HG03432 (cell line): ENCODE data around the gene ARL1.
"Not testable (repeated sequence)": the region's sequence is repeated elsewhere in the genome, so short reads cannot be mapped to it uniquely, and the experiment has no call there.

Experiments used
- ATAC-seq: cut with Tn5 transposase; IDR thresholded peaks from one replicate; pipeline ENCODE4 v1.9.1; 2021; ENCODE audit warnings: mild to moderate bottlenecking, moderate library complexity; ENCODE audit not compliant: unreplicated experiment

ARL1 gene

GRCh38 chr12:101407436-101408345 is at the start of gene ARL1:
TSS of gene ARL1 (minus strand) at chr12:101407772. CDS start at chr12:101407645, 127 bp downstream.
- peak; percentile 88 for ATAC-seq

GRCh38 chr12:101455685-101456084 is 48.1 kb upstream of the ARL1 start:
- no peak for ATAC-seq

DNA sequence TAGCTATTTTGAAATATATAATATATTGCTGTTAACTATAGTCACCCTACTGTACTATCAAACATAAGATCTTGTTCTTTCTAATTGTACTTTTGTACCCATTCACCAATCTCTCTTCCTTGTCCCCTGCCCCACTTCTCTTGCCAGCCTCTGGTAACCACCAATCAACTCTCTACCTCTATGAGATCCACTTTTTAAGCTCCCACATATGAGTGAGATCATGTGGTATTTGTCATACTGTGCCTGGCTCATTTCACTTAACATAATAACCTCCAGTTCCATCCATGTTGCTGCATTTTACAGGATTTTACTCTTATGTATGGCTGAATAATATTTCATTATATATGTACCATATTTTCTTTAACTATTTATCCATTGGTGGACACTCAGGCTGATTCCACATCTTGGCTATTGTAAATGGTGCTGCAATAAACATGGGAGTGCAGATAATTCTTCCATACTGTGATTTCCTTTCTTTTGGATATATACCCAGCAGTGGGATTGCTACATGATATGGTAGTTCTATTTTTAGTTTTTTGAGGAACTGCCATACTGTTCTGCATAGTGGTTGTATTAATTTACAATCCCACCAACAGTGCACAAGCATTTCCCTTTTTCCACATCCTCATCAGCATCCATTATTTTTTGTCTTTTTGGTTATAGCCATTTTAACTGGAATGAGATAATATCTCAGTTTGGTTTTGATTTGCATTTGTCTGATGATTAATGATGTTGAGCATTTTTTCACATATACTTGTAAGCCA is 34.1 kb upstream of the ARL1 start:
- ATAC-seq, result no peak

DNA sequence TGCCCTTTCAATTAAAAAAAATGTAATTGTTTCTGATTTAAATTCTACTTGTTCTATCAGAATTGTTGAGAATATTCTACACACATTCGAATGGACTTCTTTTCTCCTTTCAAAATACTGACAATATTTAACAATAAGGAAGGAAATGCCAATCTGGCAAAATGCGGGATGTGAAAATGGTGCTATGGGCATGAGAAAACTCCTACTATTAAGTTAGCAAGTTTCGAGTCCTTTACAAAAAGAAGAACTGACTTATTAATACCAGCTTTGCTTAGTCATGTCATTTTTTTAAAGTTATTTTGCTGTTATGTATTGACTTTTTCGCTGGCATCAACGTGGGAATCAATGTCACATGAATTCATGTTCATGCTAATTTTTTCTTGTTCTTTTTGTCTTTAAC is 31.7 kb upstream of the ARL1 start:
- no peak for ATAC-seq

GRCh38 chr12:101436136-101436535 is 28.6 kb upstream of the ARL1 start:
- no peak for ATAC-seq

GRCh38 chr12:101430456-101430855 is 22.9 kb upstream of the ARL1 start:
- no peak for ATAC-seq

DNA sequence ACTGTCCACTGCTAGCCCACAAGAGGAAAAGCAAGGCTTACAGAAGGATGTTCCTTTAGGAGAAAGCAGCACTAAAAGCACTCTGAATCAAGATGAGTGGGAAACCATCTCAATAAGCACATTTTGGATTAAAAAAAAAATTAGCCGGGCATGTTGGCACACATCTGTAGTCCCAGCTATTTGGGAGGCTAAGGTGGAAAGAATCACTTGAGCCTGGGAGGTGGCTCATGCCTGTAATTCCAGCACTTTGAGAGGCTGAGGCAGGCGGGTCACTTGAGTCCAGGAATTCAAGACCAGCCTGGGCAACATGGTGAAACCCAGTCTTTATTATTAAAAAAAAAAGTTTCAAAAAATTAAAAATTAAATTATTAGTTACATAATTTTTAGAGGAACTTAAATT is 17.0 kb upstream of the ARL1 start:
- no peak for ATAC-seq

DNA sequence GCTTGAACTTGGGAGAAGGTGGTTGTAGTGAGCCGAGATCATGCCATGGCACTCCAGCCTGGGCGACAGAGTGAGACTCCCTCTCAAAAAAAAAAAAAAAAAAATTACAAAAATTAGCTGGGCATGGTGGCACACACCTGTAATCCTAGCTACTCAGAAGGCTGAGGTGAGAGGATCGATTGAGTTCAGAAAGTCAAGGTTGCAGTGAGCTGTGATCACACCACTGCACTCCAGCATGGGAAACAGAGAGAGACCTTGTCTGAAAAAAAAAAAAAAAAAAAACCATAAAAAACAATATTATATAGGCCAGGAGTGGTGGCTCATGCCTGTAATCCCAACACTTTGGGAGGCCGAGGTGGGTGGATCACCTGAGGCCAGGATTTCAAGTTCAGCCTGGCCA is 14.5 kb upstream of the ARL1 start:
- ATAC-seq, result not testable (repeated sequence)

GRCh38 chr12:101415228-101415627 is 7.7 kb upstream of the ARL1 start:
- no peak for ATAC-seq

GRCh38 chr12:101414533-101415119 is 7.1 kb upstream of the ARL1 start:
- ATAC-seq, result peak; percentile 39

DNA sequence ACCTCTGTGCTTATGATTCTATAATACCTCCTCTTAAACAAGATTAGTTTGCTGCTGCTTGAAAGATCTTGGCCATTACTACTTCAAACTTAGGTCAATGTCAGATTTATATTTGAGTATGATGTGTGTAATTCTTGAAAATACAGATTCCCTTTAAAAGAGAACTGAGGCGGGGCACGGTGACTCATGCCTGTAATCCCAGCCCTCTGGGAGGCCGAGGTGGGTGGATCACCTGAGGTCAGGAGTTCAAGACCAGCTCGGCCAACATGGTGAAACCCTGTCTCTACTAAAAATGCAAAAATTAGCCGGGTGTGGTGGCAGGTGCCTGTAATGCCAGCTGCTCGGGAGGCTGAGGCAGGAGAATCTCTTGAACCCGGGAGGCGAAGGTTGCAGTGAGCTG is 2.6 kb upstream of the ARL1 start:
- not testable (repeated sequence) for ATAC-seq

DNA sequence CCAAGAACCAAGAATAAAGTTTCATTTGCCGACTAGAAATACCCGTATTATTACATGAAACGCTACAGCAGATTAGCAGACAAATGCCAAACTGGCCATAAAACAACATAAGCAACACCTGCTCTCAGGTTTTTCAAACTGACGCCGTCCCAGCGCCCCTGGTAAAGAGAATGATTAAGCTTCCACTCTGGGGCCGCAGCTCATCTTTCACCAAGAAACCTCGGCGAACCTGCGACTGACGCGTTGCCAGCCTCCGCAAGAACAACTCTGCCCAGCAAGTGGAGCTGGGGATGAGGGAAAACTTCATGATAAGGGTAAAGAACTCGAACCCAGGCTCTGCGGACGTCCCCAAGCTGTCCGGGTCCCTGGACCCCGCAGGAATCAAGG is 530 bp downstream of the ARL1 start:
- ATAC-seq, result peak; percentile 22

GRCh38 chr12:101391181-101391580 is 16.4 kb downstream of the ARL1 start:
- not testable (repeated sequence) for ATAC-seq

DNA sequence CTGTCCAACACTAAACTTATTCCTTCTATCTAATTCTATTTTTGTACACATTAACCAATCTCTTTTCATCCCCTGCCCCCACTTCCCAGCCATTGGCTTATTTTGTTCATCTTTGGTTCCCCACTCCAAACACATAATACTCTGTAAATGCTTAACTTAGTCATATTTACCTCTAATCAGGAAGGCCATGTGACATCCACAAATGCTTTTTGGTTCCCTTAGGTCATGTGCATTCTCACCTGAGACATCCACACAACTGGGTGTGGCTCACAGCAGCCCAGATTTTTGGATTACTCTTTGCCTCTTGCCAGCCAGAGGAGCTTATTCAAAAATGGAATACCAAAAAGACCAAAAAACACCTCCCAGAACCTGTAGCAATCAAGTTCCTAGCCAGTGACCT is 28.4 kb downstream of the ARL1 start:
- ATAC-seq, result no peak

GRCh38 chr12:101375573-101375972 is 32.0 kb downstream of the ARL1 start:
- no peak for ATAC-seq

DNA sequence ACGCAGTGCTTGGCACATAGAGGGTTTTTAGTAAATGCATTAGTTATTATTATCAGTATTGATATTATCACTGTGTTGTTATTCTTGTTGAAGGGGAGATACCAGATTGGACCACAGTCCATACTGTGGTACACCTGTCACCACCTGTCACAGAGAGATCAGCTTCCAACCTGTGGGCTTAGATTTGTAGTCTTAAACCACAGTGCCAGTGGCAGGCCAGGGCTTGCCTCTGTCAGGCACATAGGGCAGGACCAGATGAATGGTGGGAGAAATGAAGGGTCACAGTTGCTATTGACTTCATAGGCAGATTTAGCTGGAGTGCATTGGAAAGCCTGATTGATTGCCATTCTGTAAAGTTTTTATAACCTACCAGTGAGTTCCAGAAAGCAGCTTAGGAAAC is 35.1 kb downstream of the ARL1 start:
- ATAC-seq, result no peak

DNA sequence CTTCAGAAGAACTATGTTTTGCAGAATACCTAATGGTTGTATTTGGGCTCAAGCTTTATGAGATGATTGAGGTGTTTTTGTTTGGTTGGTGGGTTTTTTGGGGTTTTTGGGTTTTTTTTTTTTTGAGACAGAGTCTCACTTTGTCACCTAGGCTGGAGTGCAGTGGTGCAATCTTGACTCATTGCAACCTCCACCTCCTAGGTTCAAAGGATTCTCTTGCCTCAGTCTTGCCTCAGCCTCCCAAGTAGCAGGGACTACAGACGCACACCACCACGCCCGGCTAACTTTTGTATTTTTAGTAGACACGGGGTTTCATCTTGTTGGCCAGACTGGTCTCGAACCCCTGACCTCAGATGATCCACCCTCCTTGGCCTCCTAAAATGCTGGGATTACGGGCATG is 39.6 kb downstream of the ARL1 start:
- ATAC-seq, result no peak

GRCh38 chr12:101361455-101361854 is 46.1 kb downstream of the ARL1 start:
- ATAC-seq, result no peak

DNA sequence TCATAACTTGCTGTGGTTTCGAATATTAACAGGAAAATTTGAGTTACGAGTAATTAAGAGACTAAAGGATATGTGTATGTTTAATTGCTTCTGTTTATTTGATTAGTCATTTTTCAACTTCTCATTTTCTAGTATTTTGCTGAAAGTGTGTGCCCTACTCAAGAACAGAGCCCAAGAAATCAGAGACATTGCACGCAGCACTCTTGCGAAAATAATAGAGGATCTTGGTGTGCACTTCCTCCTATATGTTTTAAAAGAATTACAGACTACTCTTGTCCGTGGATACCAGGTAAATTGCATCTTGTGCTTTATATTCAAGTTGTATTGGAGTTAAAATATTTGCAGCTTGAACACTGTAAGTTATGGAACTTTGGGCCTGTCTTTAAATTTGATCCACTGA is 50.8 kb downstream of the ARL1 start:
- ATAC-seq, result no peak

DNA sequence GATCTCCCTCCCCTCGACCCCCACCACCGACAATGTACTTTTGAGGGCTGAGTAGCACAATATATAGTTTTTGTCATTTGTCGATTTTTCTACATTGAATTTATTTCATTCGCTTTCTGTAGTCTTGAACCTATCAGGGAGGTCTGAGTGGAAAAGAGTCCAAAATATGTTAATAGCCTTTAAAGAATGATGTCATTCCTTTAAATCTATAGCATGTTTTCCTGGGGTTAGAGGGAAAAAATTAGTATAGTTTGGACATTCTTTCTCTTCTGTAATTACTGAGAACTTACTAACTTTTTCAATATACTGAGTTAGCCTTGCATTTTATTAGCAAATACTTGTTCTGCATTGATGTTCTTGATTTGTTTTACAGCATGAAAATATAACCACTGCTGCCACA is 55.9 kb downstream of the ARL1 start:
- ATAC-seq, result no peak

- ATAC-seq, result no peak
These were observed 63.7 kb downstream of the ARL1 start for GRCh38 chr12:101343893-101344292.
